Panc1 (cell line): Measurements from ENCODE around the gene PRKAG2. TPM values are rescaled to one million over a fixed set of nuclear protein-coding genes. Genes with fewer than 3 reads are reported as not detected.

ENCODE experiments used
- ATAC-seq: fragments of 200-7000 bp; cut with Tn5 transposase; 2 replicates; pipeline ENCODE4 v1.9.1; 2020; ENCODE audit warnings: mild to moderate bottlenecking, moderate library complexity
- BruUV-seq: library from RNA; stranded (reverse); fragments of 400-500 nt; replicated peaks from 2 replicates; lab custom pipeline; 2021; lab: Mats Ljungman, UMichigan
- CTCF ChIA-PET: fragments of 300-600 bp; sonication (Branson Sonifier 250); formaldehyde crosslinking; loops from one replicate; lab custom pipeline; 2022; ENCODE audit warnings: antibody characterized with exemption; lab: Charles Lee
- POLR2A ChIA-PET: fragments of 300-600 bp; sonication (Branson Sonifier 250); formaldehyde crosslinking; loops from one replicate; lab custom pipeline; 2022; ENCODE audit warnings: antibody characterized with exemption; lab: Charles Lee
- DNase-seq: peaks from one replicate; pipeline ENCODE4 v3.0.0-alpha.2; 2010; ENCODE audit warnings: low read depth, low spot score
- H3K27ac ChIP-seq: 2 replicates; pipeline ENCODE4 v1.5.1; 2011; ENCODE audit warnings: mild to moderate bottlenecking, low read length, inconsistent platforms
- H3K27me3 ChIP-seq: fragments of 200-500 bp; sonication (Bioruptor generic); 2 replicates; pipeline ENCODE4 v1.6.0; 2014; ENCODE audit warnings: low read length, inconsistent platforms; ENCODE audit not compliant: control insufficient read depth, insufficient read depth
- H3K36me3 ChIP-seq: fragments of 200-500 bp; sonication (Bioruptor generic); 2 replicates; pipeline ENCODE4 v1.5.1; 2014; ENCODE audit warnings: inconsistent platforms, mild to moderate bottlenecking, low read length, moderate library complexity; ENCODE audit not compliant: control insufficient read depth, insufficient read depth
- H3K4me1 ChIP-seq: 2 replicates; pipeline ENCODE4 v1.5.1; 2011; ENCODE audit warnings: inconsistent platforms, mild to moderate bottlenecking, low read length, moderate library complexity; ENCODE audit not compliant: control insufficient read depth, insufficient read depth
- H3K4me3 ChIP-seq, 2 experiments: 2 replicates each; pipeline ENCODE4 v1.5.1; 2011 to 2012; ENCODE audit warnings: low read depth in 2 of 2, low read length in 2 of 2, mild to moderate bottlenecking in 2 of 2, inconsistent platforms in 1 of 2, moderate library complexity in 1 of 2
- H3K9me3 ChIP-seq: fragments of 200-500 bp; sonication (Bioruptor generic); 2 replicates; pipeline ENCODE4 v1.5.1; 2014; ENCODE audit warnings: low read depth, mild to moderate bottlenecking, inconsistent platforms, low read length, moderate library complexity; ENCODE audit not compliant: control insufficient read depth, insufficient read depth
- POLR2AphosphoS5 ChIP-seq: IDR thresholded peaks from 2 replicates; pipeline ENCODE4 v1.6.1; 2012; ENCODE audit warnings: mild to moderate bottlenecking, low read depth, low read length, moderate library complexity
- SIN3A ChIP-seq: IDR thresholded peaks from 2 replicates; pipeline ENCODE4 v1.6.1; 2012; ENCODE audit warnings: low read depth, mild to moderate bottlenecking, low read length, moderate library complexity, borderline replicate concordance; ENCODE audit not compliant: insufficient read depth
- TCF7L2 ChIP-seq: IDR thresholded peaks from 2 replicates; pipeline ENCODE4 v1.6.1; 2011; ENCODE audit warnings: mild to moderate bottlenecking, low read depth, low read length, inconsistent platforms
- in situ Hi-C: cut with HindIII; loops from 2 replicates; pipeline ENCODE4 v1.10.0; 2016; ENCODE audit warnings: low sequenced_read_pairs, low pct_unique_long_range_greater_than_20kb
- intact Hi-C: fragments of 100-400 bp; cut with micrococcal nuclease; formaldehyde crosslinking; loops from one replicate; pipeline ENCODE4 v1.10.0; 2022; ENCODE audit not compliant: unreplicated experiment
- total RNA-seq: library from RNA; stranded (reverse); gene quantifications from one replicate; pipeline ENCODE4 v1.2.1, GENCODE V29; 2021; ENCODE audit not compliant: unreplicated experiment
- TF ChIP-seq, protein P1 (sequence below): fragments of 450-650 bp; IDR thresholded peaks from 2 replicates; pipeline ENCODE4 v1.5.1; 2017; ENCODE audit warnings: mild to moderate bottlenecking
- TF ChIP-seq, protein P2 (sequence below), 2 experiments: IDR thresholded peaks; 2 replicates each; pipeline ENCODE4 v1.6.1; 2011 to 2012; ENCODE audit warnings: low read depth in 2 of 2, control low read depth in 1 of 2, low read length in 1 of 2, mild to moderate bottlenecking in 1 of 2, moderate library complexity in 1 of 2; ENCODE audit not compliant: insufficient read depth in 1 of 2

Gene PRKAG2
- total RNA-seq, 1 experiment from 2014 or later: 71.6 TPM

- H3K27ac ChIP-seq: no peak overlapping the region
- DNase-seq (no peak), ATAC-seq (no peak)
- no peaks in the 10 kb centered on the region for H3K36me3 ChIP-seq
- in situ Hi-C loops: no loop called here
- intact Hi-C loops: no loop called here
- H3K27me3 ChIP-seq: no peaks in the 10 kb centered on the region
- ChIA-PET POLR2A (interaction anchor here (0.6 kb wide), 1 partner anchor 17 kb away, joined by 10 read pairs; no protein-coding TSS in a partner anchor), CTCF (no interaction called here)
- BruUV-seq: no TSS peak
- TF ChIP-seq, protein P1, sequence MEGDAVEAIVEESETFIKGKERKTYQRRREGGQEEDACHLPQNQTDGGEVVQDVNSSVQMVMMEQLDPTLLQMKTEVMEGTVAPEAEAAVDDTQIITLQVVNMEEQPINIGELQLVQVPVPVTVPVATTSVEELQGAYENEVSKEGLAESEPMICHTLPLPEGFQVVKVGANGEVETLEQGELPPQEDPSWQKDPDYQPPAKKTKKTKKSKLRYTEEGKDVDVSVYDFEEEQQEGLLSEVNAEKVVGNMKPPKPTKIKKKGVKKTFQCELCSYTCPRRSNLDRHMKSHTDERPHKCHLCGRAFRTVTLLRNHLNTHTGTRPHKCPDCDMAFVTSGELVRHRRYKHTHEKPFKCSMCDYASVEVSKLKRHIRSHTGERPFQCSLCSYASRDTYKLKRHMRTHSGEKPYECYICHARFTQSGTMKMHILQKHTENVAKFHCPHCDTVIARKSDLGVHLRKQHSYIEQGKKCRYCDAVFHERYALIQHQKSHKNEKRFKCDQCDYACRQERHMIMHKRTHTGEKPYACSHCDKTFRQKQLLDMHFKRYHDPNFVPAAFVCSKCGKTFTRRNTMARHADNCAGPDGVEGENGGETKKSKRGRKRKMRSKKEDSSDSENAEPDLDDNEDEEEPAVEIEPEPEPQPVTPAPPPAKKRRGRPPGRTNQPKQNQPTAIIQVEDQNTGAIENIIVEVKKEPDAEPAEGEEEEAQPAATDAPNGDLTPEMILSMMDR: no peak
- TF ChIP-seq SIN3A (no peak), POLR2AphosphoS5 (no peak), TCF7L2 (no peak)
- TF ChIP-seq, protein P2, sequence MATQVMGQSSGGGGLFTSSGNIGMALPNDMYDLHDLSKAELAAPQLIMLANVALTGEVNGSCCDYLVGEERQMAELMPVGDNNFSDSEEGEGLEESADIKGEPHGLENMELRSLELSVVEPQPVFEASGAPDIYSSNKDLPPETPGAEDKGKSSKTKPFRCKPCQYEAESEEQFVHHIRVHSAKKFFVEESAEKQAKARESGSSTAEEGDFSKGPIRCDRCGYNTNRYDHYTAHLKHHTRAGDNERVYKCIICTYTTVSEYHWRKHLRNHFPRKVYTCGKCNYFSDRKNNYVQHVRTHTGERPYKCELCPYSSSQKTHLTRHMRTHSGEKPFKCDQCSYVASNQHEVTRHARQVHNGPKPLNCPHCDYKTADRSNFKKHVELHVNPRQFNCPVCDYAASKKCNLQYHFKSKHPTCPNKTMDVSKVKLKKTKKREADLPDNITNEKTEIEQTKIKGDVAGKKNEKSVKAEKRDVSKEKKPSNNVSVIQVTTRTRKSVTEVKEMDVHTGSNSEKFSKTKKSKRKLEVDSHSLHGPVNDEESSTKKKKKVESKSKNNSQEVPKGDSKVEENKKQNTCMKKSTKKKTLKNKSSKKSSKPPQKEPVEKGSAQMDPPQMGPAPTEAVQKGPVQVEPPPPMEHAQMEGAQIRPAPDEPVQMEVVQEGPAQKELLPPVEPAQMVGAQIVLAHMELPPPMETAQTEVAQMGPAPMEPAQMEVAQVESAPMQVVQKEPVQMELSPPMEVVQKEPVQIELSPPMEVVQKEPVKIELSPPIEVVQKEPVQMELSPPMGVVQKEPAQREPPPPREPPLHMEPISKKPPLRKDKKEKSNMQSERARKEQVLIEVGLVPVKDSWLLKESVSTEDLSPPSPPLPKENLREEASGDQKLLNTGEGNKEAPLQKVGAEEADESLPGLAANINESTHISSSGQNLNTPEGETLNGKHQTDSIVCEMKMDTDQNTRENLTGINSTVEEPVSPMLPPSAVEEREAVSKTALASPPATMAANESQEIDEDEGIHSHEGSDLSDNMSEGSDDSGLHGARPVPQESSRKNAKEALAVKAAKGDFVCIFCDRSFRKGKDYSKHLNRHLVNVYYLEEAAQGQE (IDR thresholded peaks at IDR 0.05; ENCODE audit: insufficient read depth in 1 of 2, low read depth in 2 of 2, low read length in 1 of 2): no peak
- H3K4me3 ChIP-seq: no peak overlapping the region
- H3K4me1 ChIP-seq: peaks cover 10% of the 10 kb centered on the region
- no peaks in the 10 kb centered on the region for H3K9me3 ChIP-seq
Measured at GRCh38 chr7:151673216-151673615, 203.7 kb downstream of the PRKAG2 start.

DNA sequence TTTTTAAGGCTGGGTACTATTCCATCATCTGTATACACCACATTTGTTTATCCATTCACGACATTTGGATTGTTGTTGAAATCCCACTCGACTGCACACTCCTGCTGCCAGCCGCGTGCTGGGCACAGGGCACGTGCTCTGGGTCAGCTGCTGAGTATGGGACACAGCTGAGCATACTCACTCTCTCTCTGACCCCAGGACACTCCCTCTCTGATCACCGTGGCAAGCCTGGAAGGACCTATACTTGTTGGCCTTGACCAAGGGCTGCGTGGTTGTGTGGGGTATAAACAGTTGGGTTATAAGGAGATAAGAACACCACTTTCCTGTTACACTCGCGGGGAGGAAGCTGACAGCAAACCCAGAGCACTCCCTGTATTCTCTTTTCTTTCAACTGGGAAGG is 204.2 kb downstream of the PRKAG2 start:
- BruUV-seq: no TSS peak
- ChIA-PET POLR2A (no interaction called here), CTCF (no interaction called here)
- Histone ChIP-seq H3K27ac (no peak overlapping the region), H3K4me1 (peaks cover 5% of the 10 kb centered on the region), H3K27me3 (no peaks in the 10 kb centered on the region), H3K4me3 (no peak overlapping the region), H3K36me3 (no peaks in the 10 kb centered on the region), H3K9me3 (no peaks in the 10 kb centered on the region)
- intact Hi-C loops (no loop called here), in situ Hi-C loops (no loop called here)
- TF ChIP-seq, protein P1: no peak
- TF ChIP-seq POLR2AphosphoS5 (no peak), TCF7L2 (no peak), SIN3A (no peak)
- TF ChIP-seq, protein P2 (IDR thresholded peaks at IDR 0.05; ENCODE audit: insufficient read depth in 1 of 2, low read depth in 2 of 2, low read length in 1 of 2): no peak
- DNase-seq (no peak), ATAC-seq (no peak)
